H9 (cell line): ENCODE results near the gene THSD7A. TPM values are rescaled to one million over a fixed set of nuclear protein-coding genes. Genes with fewer than 3 reads are reported as not detected.

Experiments used
- DNase-seq: peaks from one replicate; pipeline ENCODE4 v3.0.0-alpha.2; 2017
- H2AFZ ChIP-seq: one replicate; pipeline ENCODE4 v1.6.1; 2013; ENCODE audit warnings: mild to moderate bottlenecking, low read length, control low read depth, moderate library complexity
- H2AK5ac ChIP-seq: 2 replicates; pipeline ENCODE4 v1.6.1; 2013; ENCODE audit warnings: low read length, control low read depth, mixed read lengths; ENCODE audit not compliant: insufficient read length
- H2BK120ac ChIP-seq: one replicate; pipeline ENCODE4 v1.6.1; 2013; ENCODE audit warnings: low read depth, mild to moderate bottlenecking, low read length, control low read depth, inconsistent platforms; ENCODE audit not compliant: poor library complexity, severe bottlenecking
- H2BK12ac ChIP-seq: 2 replicates; pipeline ENCODE4 v1.6.1; 2013; ENCODE audit warnings: low read length, control low read depth, mixed read lengths, low read depth; ENCODE audit not compliant: insufficient read length
- H2BK15ac ChIP-seq: 2 replicates; pipeline ENCODE4 v1.6.1; 2013; ENCODE audit warnings: low read depth, low read length, control low read depth
- H2BK20ac ChIP-seq: one replicate; pipeline ENCODE4 v1.6.1; 2013; ENCODE audit warnings: low read depth, mild to moderate bottlenecking, low read length, control low read depth, inconsistent platforms; ENCODE audit not compliant: poor library complexity, severe bottlenecking
- H2BK5ac ChIP-seq: 2 replicates; pipeline ENCODE4 v1.6.1; 2013; ENCODE audit warnings: low read length, control low read depth, mixed read lengths; ENCODE audit not compliant: insufficient read length
- H3K14ac ChIP-seq: 2 replicates; pipeline ENCODE4 v1.6.1; 2013; ENCODE audit warnings: low read length, control low read depth; ENCODE audit not compliant: insufficient read depth
- H3K18ac ChIP-seq: 2 replicates; pipeline ENCODE4 v1.6.1; 2013; ENCODE audit warnings: low read depth, mild to moderate bottlenecking, mixed read lengths, low read length, control low read depth; ENCODE audit not compliant: insufficient read length
- H3K23ac ChIP-seq: 2 replicates; pipeline ENCODE4 v1.6.1; 2013; ENCODE audit warnings: low read length, control low read depth, mixed read lengths, low read depth; ENCODE audit not compliant: insufficient read length
- H3K23me2 ChIP-seq: 2 replicates; pipeline ENCODE4 v1.6.1; 2013; ENCODE audit warnings: low read depth, mild to moderate bottlenecking, mixed read lengths, low read length, control low read depth; ENCODE audit not compliant: insufficient read length, poor library complexity, severe bottlenecking
- H3K27ac ChIP-seq: 2 replicates; pipeline ENCODE4 v1.5.1; 2013; ENCODE audit warnings: low read length, control low read depth, mixed read lengths, low read depth; ENCODE audit not compliant: insufficient read length
- H3K27me3 ChIP-seq: 2 replicates; pipeline ENCODE4 v1.6.1; 2013; ENCODE audit warnings: low read length, control low read depth, inconsistent platforms; ENCODE audit not compliant: insufficient read depth
- H3K4ac ChIP-seq: 2 replicates; pipeline ENCODE4 v1.6.1; 2013; ENCODE audit warnings: low read depth, mild to moderate bottlenecking, control low read depth, inconsistent platforms, low read length, moderate library complexity
- H3K4me1 ChIP-seq: 2 replicates; pipeline ENCODE4 v1.6.1; 2013; ENCODE audit warnings: low read length, control low read depth, inconsistent platforms; ENCODE audit not compliant: insufficient read depth
- H3K4me2 ChIP-seq: 2 replicates; pipeline ENCODE4 v1.6.1; 2013; ENCODE audit warnings: low read length, control low read depth, mixed read lengths; ENCODE audit not compliant: insufficient read length, insufficient read depth
- H3K56ac ChIP-seq: 2 replicates; pipeline ENCODE4 v1.6.1; 2013; ENCODE audit warnings: low read depth, mild to moderate bottlenecking, mixed read lengths, low read length, control low read depth; ENCODE audit not compliant: insufficient read length
- H3K79me1 ChIP-seq: 2 replicates; pipeline ENCODE4 v1.6.1; 2013; ENCODE audit warnings: low read depth, mild to moderate bottlenecking, moderate library complexity, low read length, control low read depth, inconsistent platforms; ENCODE audit not compliant: insufficient read depth, poor library complexity, severe bottlenecking
- H3K79me2 ChIP-seq: 2 replicates; pipeline ENCODE4 v1.6.1; 2013; ENCODE audit warnings: low read length, control low read depth, inconsistent platforms; ENCODE audit not compliant: insufficient read depth
- H3K9ac ChIP-seq: 2 replicates; pipeline ENCODE4 v1.6.1; 2013; ENCODE audit warnings: low read length, control low read depth, mixed read lengths; ENCODE audit not compliant: insufficient read length; ENCODE audit errors: extremely low read depth
- H3K9me3 ChIP-seq: one replicate; pipeline ENCODE4 v1.6.1; 2013; ENCODE audit warnings: low read depth, low read length, inconsistent platforms; ENCODE audit not compliant: control insufficient read depth
- H3T11ph ChIP-seq: one replicate; pipeline ENCODE4 v1.6.1; 2013; ENCODE audit warnings: mild to moderate bottlenecking, low read length, control low read depth, inconsistent platforms
- H4K20me1 ChIP-seq: one replicate; pipeline ENCODE4 v1.6.1; 2013; ENCODE audit not compliant: control insufficient read depth, insufficient read length, insufficient read depth
- H4K5ac ChIP-seq: 2 replicates; pipeline ENCODE4 v1.6.1; 2013; ENCODE audit warnings: low read depth, mild to moderate bottlenecking, mixed read lengths, low read length, control low read depth; ENCODE audit not compliant: insufficient read length
- H4K8ac ChIP-seq: replicated peaks from 2 replicates; pipeline ENCODE4 v1.6.1; 2013; ENCODE audit warnings: low read length, control low read depth, mixed read lengths, low read depth; ENCODE audit not compliant: insufficient read length
- H4K91ac ChIP-seq: 2 replicates; pipeline ENCODE4 v1.6.1; 2013; ENCODE audit warnings: low read depth, mild to moderate bottlenecking, moderate library complexity, mixed read lengths, low read length, control low read depth; ENCODE audit not compliant: insufficient read length
- H3K27ac Mint-ChIP-seq, 3 experiments: 2 replicates in 2 of 3; 3 replicates in 1 of 3; pipeline ENCODE4 v1.8.0; 2020 to 2021; ENCODE audit warnings: mixed read lengths in 3 of 3, mild to moderate bottlenecking in 1 of 3, moderate library complexity in 1 of 3
- H3K27me3 Mint-ChIP-seq: 2 replicates; pipeline ENCODE4 v1.8.0; 2021; ENCODE audit warnings: low read depth, mild to moderate bottlenecking, moderate library complexity, mixed read lengths
- H3K36me3 Mint-ChIP-seq, 3 experiments: 2 replicates in 2 of 3; 3 replicates in 1 of 3; pipeline ENCODE4 v1.8.0; 2020 to 2021; ENCODE audit warnings: low read depth in 3 of 3, mixed read lengths in 3 of 3; ENCODE audit not compliant: insufficient read depth in 1 of 3
- H3K4me1 Mint-ChIP-seq, 2 experiments: 2 replicates each; pipeline ENCODE4 v1.8.0; 2020; ENCODE audit warnings: mixed read lengths in 2 of 2
- H3K4me3 Mint-ChIP-seq, 2 experiments: 2 replicates in 1 of 2; 3 replicates in 1 of 2; pipeline ENCODE4 v1.8.0; 2020 to 2021; ENCODE audit warnings: mild to moderate bottlenecking in 2 of 2, mixed read lengths in 2 of 2, moderate library complexity in 1 of 2
- H3K9me3 Mint-ChIP-seq, 2 experiments: 2 replicates in 1 of 2; 3 replicates in 1 of 2; pipeline ENCODE4 v1.8.0; 2020; ENCODE audit warnings: mild to moderate bottlenecking in 2 of 2, mixed read lengths in 2 of 2, moderate library complexity in 1 of 2
- CTCF ChIP-seq: fragments of 200-600 bp; sonication (generic); conservative IDR thresholded peaks from 3 replicates; pipeline ENCODE4 v1.8.0; 2021; ENCODE audit warnings: antibody characterized with exemption, mild to moderate bottlenecking
- WGBS: extraction: QIAGEN DNeasy Blood & Tissue Kit; methylation state at CpG from one replicate; pipeline ENCODE4 v1.1.7; 2013; ENCODE audit warnings: missing lambda C conversion rate, low lambda C conversion rate, mixed read lengths; ENCODE audit not compliant: insufficient read length; ENCODE audit errors: extremely low coverage; 5-methylcytosine and 5-hydroxymethylcytosine counted together
- total RNA-seq: library from RNA; stranded (reverse); gene quantifications from 2 replicates; pipeline ENCODE4 v1.2.1, GENCODE V29; 2021

Gene THSD7A
- total RNA-seq, 1 experiment from 2014 or later: 0.42 TPM

GRCh38 chr7:11461946-11462345 lies 370.1 kb downstream of the THSD7A start:
- Histone ChIP-seq H2BK15ac (no peak overlapping the region), H3K9ac (no peak overlapping the region), H2AK5ac (no peak overlapping the region), H4K5ac (no peak overlapping the region), H4K20me1 (no peaks in the 10 kb centered on the region), H3K27ac (no peak overlapping the region), H3T11ph (no peak overlapping the region), H3K56ac (no peak overlapping the region), H3K18ac (no peak overlapping the region), H2BK120ac (no peak overlapping the region), H3K23ac (no peak overlapping the region), H2BK5ac (no peak overlapping the region), H2BK12ac (no peak overlapping the region), H2BK20ac (no peak overlapping the region), H4K91ac (no peak overlapping the region), H4K8ac (no peak overlapping the region), H3K4ac (no peak overlapping the region), H3K14ac (no peak overlapping the region), H3K4me1 (no peaks in the 10 kb centered on the region), H3K9me3 (no peaks in the 10 kb centered on the region), H2AFZ (no peak overlapping the region), H3K23me2 (no peaks in the 10 kb centered on the region), H3K27me3 (no peaks in the 10 kb centered on the region), H3K79me1 (no peaks in the 10 kb centered on the region), H3K79me2 (0 out of 2 replicates have a peak, but pooled peaks cover 1% of the 10 kb centered on the region), H3K4me2 (no peak overlapping the region)
- no peaks in the 10 kb centered on the region for H3K9me3 Mint-ChIP-seq
- no peak for DNase-seq
- H3K36me3 Mint-ChIP-seq: no peaks in the 10 kb centered on the region
- no CpG with 5 or more reads among the region's 6 CpGs for WGBS
- no peak overlapping the region for H3K4me3 Mint-ChIP-seq
- H3K4me1 Mint-ChIP-seq: peaks cover 0 to 3% of the 10 kb centered on the region in 2 experiments; a peak in 1 of 4 replicates
- H3K27me3 Mint-ChIP-seq: no peaks in the 10 kb centered on the region
- 0 out of 7 replicates have a peak overlapping the region, but pooled peaks of 1 of the 3 experiments have one; percentile 56 for H3K27ac Mint-ChIP-seq
- no peak for TF ChIP-seq CTCF
